HS-27A (cell line): ENCODE data around the gene MRPS17.
A peak's percentile ranks its signal among the peaks of the same experiment; 100 is the strongest.

Source experiments
- DNase-seq: peaks from one replicate; pipeline ENCODE4 v3.0.0-alpha.2; 2012; ENCODE audit warnings: low read depth, missing footprints

The MRPS17 gene

DNA sequence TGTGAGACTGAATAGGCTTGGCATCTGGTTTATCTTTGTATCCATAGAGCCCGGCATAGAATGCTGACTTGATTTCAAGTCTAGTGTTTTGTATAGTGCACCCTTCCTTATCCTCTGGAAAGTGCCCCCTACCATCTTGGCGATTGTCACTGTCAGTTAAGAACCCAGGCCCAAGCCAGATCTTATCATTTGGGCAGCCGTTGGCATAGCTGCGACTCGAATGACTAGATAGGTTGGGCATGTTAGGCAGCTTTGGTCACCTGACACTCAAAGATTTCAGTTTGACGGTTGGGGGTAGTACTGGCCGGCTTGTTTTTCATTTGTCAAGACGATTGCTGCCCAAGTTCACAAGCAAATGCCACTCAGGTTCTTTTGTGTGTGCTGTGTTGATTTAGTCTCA lies 19.3 kb downstream of the MRPS17 start:
- DNase-seq: no peak

DNA sequence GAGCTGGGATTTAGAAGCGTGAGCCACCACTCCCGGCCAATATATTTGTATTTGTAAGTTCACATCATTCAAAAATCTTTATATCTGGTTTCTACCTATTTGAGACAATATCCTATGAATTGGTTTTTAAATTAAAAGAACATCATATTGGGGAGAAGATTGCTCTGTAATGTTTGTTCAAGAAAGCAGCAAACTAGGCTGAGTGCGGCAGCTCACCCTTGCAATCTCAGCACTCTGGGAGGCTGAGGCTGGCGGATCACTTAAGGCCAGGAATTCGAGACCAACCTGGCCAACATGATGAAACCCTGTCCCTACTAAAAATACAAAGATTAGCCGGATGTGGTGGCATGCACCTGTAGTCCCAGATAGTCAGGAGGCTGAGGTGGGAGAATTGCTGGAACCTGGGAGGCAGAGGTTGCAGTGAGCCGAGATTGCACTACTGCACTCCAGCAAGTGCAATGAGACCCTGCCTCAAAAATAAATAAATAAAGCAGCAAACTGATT lies 22.1 kb downstream of the MRPS17 start:
- no peak for DNase-seq

DNA sequence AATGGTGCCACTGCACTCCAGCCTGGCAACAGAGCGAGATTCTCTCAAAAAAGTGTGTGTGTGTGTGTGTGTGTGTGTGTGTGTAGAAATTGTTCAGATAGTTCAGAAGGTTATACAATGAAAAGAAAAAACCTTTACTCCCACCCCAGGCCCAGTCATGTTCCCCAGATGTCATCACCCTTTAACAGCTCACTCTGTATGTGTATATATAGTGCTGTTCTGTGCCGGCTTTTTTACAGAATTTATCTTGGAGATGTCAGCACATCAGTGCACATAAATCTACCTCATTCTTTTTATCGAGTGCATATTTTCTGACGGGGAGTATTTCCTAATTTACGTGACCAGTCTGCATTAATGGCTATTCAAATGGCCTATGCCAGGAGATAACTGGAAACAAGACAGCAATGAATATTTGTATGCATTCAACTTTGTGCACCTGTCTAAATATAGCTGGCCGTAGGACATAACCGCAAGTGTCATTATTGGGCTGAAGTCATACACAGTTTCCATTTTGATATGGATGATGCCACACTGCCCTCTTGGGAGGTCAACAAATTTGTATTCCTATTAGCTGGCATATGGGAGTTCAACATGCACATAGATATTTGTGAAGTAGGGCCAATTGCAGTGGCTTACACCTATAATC lies 24.4 kb downstream of the MRPS17 start:
- no peak for DNase-seq

GRCh38 chr7:55977831-55978230 lies 26.2 kb downstream of the MRPS17 start:
- DNase-seq: peak; percentile 82

- no peak for DNase-seq
These were observed 28.6 kb downstream of the MRPS17 start for GRCh38 chr7:55980266-55980665.

DNA sequence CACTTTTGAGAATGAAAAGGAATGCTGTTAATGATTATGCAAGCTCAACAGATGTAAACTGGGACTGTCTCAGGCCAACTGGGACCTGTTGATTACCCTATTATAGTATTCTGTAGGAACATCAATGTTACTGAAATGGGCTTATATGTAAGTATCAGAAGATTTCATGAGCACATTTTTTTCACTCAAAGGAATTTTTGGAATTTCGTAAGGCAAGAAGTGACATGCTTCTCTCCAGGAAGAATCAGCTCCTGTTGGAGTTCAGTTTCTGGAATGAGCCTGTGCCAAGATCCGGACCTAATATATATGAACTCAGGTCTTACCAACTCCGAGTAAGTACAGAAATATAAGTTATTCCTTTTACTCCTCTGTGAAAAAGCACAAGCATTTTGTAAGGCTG lies 31.9 kb downstream of the MRPS17 start:
- no peak for DNase-seq

DNA sequence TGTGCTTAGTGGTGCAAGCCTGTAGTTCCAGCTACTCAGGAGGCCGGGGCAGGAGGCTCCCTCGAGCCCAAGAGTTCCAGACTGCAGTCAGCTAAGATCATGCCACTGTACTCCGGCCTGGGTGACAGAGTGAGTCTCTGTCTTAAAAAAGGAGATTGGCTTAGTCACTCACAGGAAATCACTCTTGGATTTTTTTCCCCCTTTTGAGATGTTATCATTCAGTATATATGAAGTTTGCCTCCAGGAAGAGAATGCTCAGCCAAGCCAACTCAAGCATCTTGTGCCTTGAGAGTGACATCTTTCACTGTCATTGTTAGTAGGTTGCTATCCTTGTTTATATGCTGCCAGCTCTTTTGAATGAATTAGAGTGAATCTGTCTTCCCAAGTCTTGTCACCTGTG lies 40.7 kb downstream of the MRPS17 start:
- no peak for DNase-seq

DNA sequence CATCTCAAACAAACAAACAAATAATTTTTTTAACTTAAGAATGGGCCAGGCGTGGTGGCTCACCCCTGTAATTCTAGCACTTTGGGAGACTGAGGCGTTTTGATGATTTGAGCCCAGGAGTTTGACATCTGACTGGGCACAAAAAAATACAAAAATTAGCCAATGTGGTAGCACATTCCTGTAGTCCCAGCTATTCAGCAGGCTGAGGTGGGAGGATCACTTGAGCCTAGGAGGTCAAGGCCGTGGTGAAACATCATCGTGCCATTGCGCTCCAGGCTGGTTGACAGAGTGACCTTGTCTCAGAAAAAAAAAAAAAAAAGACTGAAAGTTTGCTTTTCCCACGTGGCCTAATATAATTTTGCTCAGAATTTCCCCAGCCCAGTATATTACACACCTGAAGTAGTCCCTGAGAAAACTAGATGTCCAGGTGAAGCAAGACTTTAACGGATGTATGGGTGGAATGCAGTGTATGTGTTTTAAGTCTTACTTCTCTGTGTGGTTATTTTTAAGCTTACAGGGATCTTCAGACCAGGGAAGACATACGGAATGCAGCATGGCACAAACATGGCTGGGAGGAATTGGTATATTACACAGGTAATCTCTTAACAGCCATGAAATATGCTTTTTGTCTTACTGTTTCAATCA lies 45.3 kb downstream of the MRPS17 start:
- DNase-seq: no peak

GRCh38 chr7:56003749-56004148 lies 52.1 kb downstream of the MRPS17 start:
- DNase-seq: no peak
